Kidney (tissue), 14 donors: Measurements from ENCODE around the gene LINGO3. TPM values are rescaled to one million over a fixed set of nuclear protein-coding genes. Genes with fewer than 3 reads are reported as not detected.
A peak's percentile ranks its signal among the peaks of the same experiment; 100 is the strongest.

ENCODE experiments used
- DNase-seq, 5 donors: peaks; one replicate each; pipeline ENCODE4 v3.0.0-alpha.2; 2013 to 2020
- FAIRE-seq: peaks from 2 replicates; lab custom pipeline; 2012; peaks lifted over from hg19 to GRCh38; lab: Jason Lieb, UNC
- H3K27ac ChIP-seq, 2 donors: one replicate each; pipeline ENCODE4 v1.7.0; 2013; ENCODE audit warnings: low read depth in 2 of 2, low read length in 2 of 2, inconsistent platforms in 1 of 2
- H3K27me3 ChIP-seq: one replicate; pipeline ENCODE4 v1.7.1; 2013; ENCODE audit warnings: low read length, inconsistent platforms; ENCODE audit not compliant: control insufficient read depth, insufficient read depth
- H3K36me3 ChIP-seq, 3 donors: one replicate each; pipeline versions ENCODE4 v1.7.0 to v1.7.1; 2013; ENCODE audit warnings: low read length in 3 of 3, control low read depth in 1 of 3, inconsistent platforms in 1 of 3; ENCODE audit not compliant: insufficient read depth in 3 of 3, control insufficient read depth in 2 of 3
- H3K4me1 ChIP-seq, 3 donors: one replicate each; pipeline versions ENCODE4 v1.7.0 to v1.7.1; 2013; ENCODE audit warnings: low read length in 3 of 3, inconsistent platforms in 1 of 3, low read depth in 1 of 3; ENCODE audit not compliant: control insufficient read depth in 2 of 3, insufficient read depth in 2 of 3
- H3K4me3 ChIP-seq, 3 donors: one replicate each; pipeline versions ENCODE4 v1.7.0 to v1.8.1; 2013; ENCODE audit warnings: low read length in 3 of 3, control low read depth in 1 of 3, inconsistent platforms in 1 of 3
- H3K9ac ChIP-seq, 3 donors: one replicate each; pipeline versions ENCODE4 v1.7.0 to v1.7.1; 2013; ENCODE audit warnings: low read length in 3 of 3, control low read depth in 1 of 3, inconsistent platforms in 1 of 3
- H3K9me3 ChIP-seq, 3 donors: one replicate each; pipeline versions ENCODE4 v1.7.0 to v1.7.1; 2013; ENCODE audit warnings: low read length in 3 of 3, control low read depth in 1 of 3, inconsistent platforms in 1 of 3; ENCODE audit not compliant: control insufficient read depth in 2 of 3, insufficient read depth in 1 of 3
- CTCF ChIP-seq: IDR thresholded peaks from 3 replicates; pipeline ENCODE4 v1.5.1; 2012; ENCODE audit warnings: mild to moderate bottlenecking, moderate library complexity, borderline replicate concordance; ENCODE audit not compliant: insufficient read depth; ENCODE audit errors: extremely low read depth
- intact Hi-C: fragments of 100-400 bp; cut with DNase I; formaldehyde crosslinking; loops from one replicate; pipeline ENCODE4 v1.11.1; 2022
- polyA plus RNA-seq: library from polyadenylated mRNA; stranded (reverse); fragments of 350-450 nt; fragmentation: Illumina TruSeq; extraction: RNeasy Lipid Tissue Mini Kit (QIAGEN cat#74804); gene quantifications from one replicate; pipeline ENCODE4 v1.2.3, GENCODE V29; 2014; ENCODE audit warnings: low read depth, low replicate concordance; ENCODE audit not compliant: insufficient read depth
- total RNA-seq: library from RNA; stranded (reverse); fragmentation: NEBNext Ultra II Directional; extraction: Animal tissue kit (Norgen Biotek cat#: 25700); gene quantifications from one replicate; pipeline ENCODE4 v1.2.1, GENCODE V29; 2021
- donor health status: control.
- donor health status: control.
- donor health status: control.
- donor health status: control.
- donor health status: control.
- donor health status: DM: yes; HTN: yes; CAD: no.
- donor health status: Normal renal cell carcinoma (clear cell type).

Gene LINGO3
- total and polyA plus RNA-seq, 2 donors from 2014 or later: 0.09 TPM; not detected in 1

- DNase-seq (peak; percentile 91 to 97 (median 95)), FAIRE-seq (no peak)
- Histone ChIP-seq H3K9ac (peak within 1 kb of the TSS; percentile 78 to 94 (median 88)), H3K9me3 (no peaks in the 10 kb centered on the region), H3K36me3 (no peaks in the 10 kb centered on the region), H3K27me3 (no peaks in the 10 kb centered on the region), H3K4me3 (peak within 1 kb of the TSS; percentile 87 to 97 (median 88)), H3K4me1 (peaks cover 0 to 38% (median 21%) of the 10 kb centered on the region in 3 donors), H3K27ac (peak within 1 kb of the TSS; percentile 28 to 34)
- TF ChIP-seq CTCF: no peak
- intact Hi-C loops: no loop called here
Observed at GRCh38 chr19:2328401-2329148, 20.6 kb upstream of the LINGO3 start, which contains the start of the genes LSM7 and SPPL2B. Gene LSM7, minus strand, starts transcription at chr19:2328586. Its CDS starts 20 bp downstream, at chr19:2328566. Gene SPPL2B, plus strand, starts transcription at chr19:2328684. Its CDS starts 26 bp downstream, at chr19:2328710.

GRCh38 chr19:2327773-2328400 lies 19.9 kb upstream of the LINGO3 start:
- intact Hi-C loops: no loop called here
- peak overlapping the region; percentile 69 to 88 (median 78) for H3K9ac ChIP-seq
- peaks cover 0 to 33% (median 21%) of the 10 kb centered on the region in 3 donors for H3K4me1 ChIP-seq
- H3K4me3 ChIP-seq: peak overlapping the region; percentile 87 to 97 (median 88)
- no peaks in the 10 kb centered on the region for H3K36me3 ChIP-seq
- no peaks in the 10 kb centered on the region for H3K27me3 ChIP-seq
- FAIRE-seq: no peak
- TF ChIP-seq CTCF: no peak
- no peak overlapping the region for H3K27ac ChIP-seq
- peak in 1 of 5 donors; percentile 61 for DNase-seq
- H3K9me3 ChIP-seq: no peaks in the 10 kb centered on the region

GRCh38 chr19:2326699-2327360 lies 18.9 kb upstream of the LINGO3 start:
- H3K4me3 ChIP-seq: no peak overlapping the region
- peak in 1 of 5 donors; percentile 55 for DNase-seq
- H3K27ac ChIP-seq: no peak overlapping the region
- H3K27me3 ChIP-seq: no peaks in the 10 kb centered on the region
- no peaks in the 10 kb centered on the region for H3K9me3 ChIP-seq
- TF ChIP-seq CTCF: no peak
- no peak overlapping the region for H3K9ac ChIP-seq
- peaks cover 0 to 26% (median 18%) of the 10 kb centered on the region in 3 donors for H3K4me1 ChIP-seq
- intact Hi-C loops: no loop called here
- H3K36me3 ChIP-seq: no peaks in the 10 kb centered on the region
- no peak for FAIRE-seq
